Sigmoid colon (tissue), 7 donors: ENCODE data around the gene MACC1. TPM values are rescaled to one million over a fixed set of nuclear protein-coding genes. Genes with fewer than 3 reads are reported as not detected.

ENCODE experiments used
- DNase-seq: peaks from one replicate; pipeline ENCODE4 v3.0.0-alpha.2; 2019
- H3K27ac ChIP-seq, 4 donors: fragments of 200-600 bp; sonication (generic); one replicate each; pipeline ENCODE4 v1.5.1; 2016 to 2019; ENCODE audit warnings: mild to moderate bottlenecking in 1 of 4
- H3K27me3 ChIP-seq, 3 donors: fragments of 200-600 bp; sonication (generic); one replicate each; pipeline ENCODE4 v1.5.1; 2019; ENCODE audit warnings: mild to moderate bottlenecking in 1 of 3
- H3K36me3 ChIP-seq, 4 donors: fragments of 200-600 bp; sonication (generic); one replicate each; pipeline ENCODE4 v1.5.1; 2016 to 2019
- H3K4me1 ChIP-seq, 4 donors: fragments of 200-600 bp; sonication (generic); one replicate each; pipeline ENCODE4 v1.5.1; 2017 to 2019
- H3K4me3 ChIP-seq, 4 donors: fragments of 200-600 bp; sonication (generic); one replicate each; pipeline ENCODE4 v1.5.1; 2017 to 2019; ENCODE audit warnings: mild to moderate bottlenecking in 2 of 4, moderate library complexity in 1 of 4
- H3K9me3 ChIP-seq, 4 donors: fragments of 200-600 bp in 3 of 4; sonication (generic) in 3 of 4; one replicate each; pipeline versions ENCODE4 v1.5.1 to v1.6.1; 2013 to 2019
- CTCF ChIP-seq, 4 experiments: fragments of 450-650 bp in 3 of 4; fragments of 200-600 bp in 1 of 4; IDR thresholded peaks; one replicate each; pipeline ENCODE4 v1.5.1; 2016 to 2019; ENCODE audit warnings: antibody characterized with exemption in 4 of 4, mild to moderate bottlenecking in 3 of 4, moderate library complexity in 2 of 4
- EP300 ChIP-seq, 4 donors: sonication (generic); formaldehyde crosslinking; IDR thresholded peaks; one replicate each; pipeline ENCODE4 v1.6.1; 2017; ENCODE audit warnings: antibody characterized with exemption in 4 of 4
- POLR2A ChIP-seq, 2 donors: fragments of 450-650 bp; IDR thresholded peaks; one replicate each; pipeline ENCODE4 v1.6.1; 2016; ENCODE audit warnings: antibody characterized with exemption in 2 of 2, mild to moderate bottlenecking in 2 of 2, moderate library complexity in 2 of 2
- POLR2AphosphoS5 ChIP-seq, 4 donors: sonication (generic); formaldehyde crosslinking; IDR thresholded peaks; one replicate each; pipeline ENCODE4 v1.6.1; 2017; ENCODE audit warnings: antibody characterized with exemption in 4 of 4
- WGBS, 2 donors: extraction: QIAGEN DNeasy Blood & Tissue Kit; methylation state at CpG; one replicate each; pipeline ENCODE4 v1.1.7; 2013; 5-methylcytosine and 5-hydroxymethylcytosine counted together
- intact Hi-C: fragments of 100-400 bp; cut with DNase I; formaldehyde crosslinking; loops from one replicate; pipeline ENCODE4 v1.15.1; 2023
- polyA plus RNA-seq, 3 donors: library from polyadenylated mRNA; stranded (reverse); fragments of 200-250 nt; gene quantifications; one replicate each; pipeline ENCODE4 v1.2.3, GENCODE V29; 2013
- total RNA-seq, 4 donors: library from RNA; depleted of rRNA; stranded (reverse); fragments of >200 nt; gene quantifications; one replicate each; pipeline ENCODE4 v1.1.0, GENCODE V29; 2016
- donor health status: healthy with polysubstance abuse.
- donor health status: Bipolar disorder and iron deficiency.
- donor health status: healthy.

Gene MACC1
- total and polyA plus RNA-seq, 7 donors = under 0.01 to 2.1 (median 0.60) TPM; not detected in 2

- no peaks in the 10 kb centered on the region for H3K36me3 ChIP-seq
- intact Hi-C loops = loop anchor here (5.0 kb wide), 1 partner anchor 75 kb away; no protein-coding TSS in a partner anchor
- peak overlapping the region in 3 of 4 donors; percentile 67 to 73 (median 72) for H3K27ac ChIP-seq
- no peak for DNase-seq
- no peaks in the 10 kb centered on the region for H3K27me3 ChIP-seq
- no peak overlapping the region for H3K4me3 ChIP-seq
- H3K4me1 ChIP-seq = peaks cover 0 to 37% (median 34%) of the 10 kb centered on the region in 4 donors
- H3K9me3 ChIP-seq = no peaks in the 10 kb centered on the region
- no peak for TF ChIP-seq CTCF (IDR thresholded peaks at IDR 0.05)
- TF ChIP-seq POLR2AphosphoS5 (IDR thresholded peaks at IDR 0.05) = peak; percentile 29 to 79 (median 57)
- peak in 2 of 4 donors; percentile 5 to 33 for TF ChIP-seq EP300 (IDR thresholded peaks at IDR 0.05)
- no peak for TF ChIP-seq POLR2A (IDR thresholded peaks at IDR 0.05)
These were observed 64.7 kb downstream of the MACC1 start for GRCh38 chr7:20152511-20152910.

DNA sequence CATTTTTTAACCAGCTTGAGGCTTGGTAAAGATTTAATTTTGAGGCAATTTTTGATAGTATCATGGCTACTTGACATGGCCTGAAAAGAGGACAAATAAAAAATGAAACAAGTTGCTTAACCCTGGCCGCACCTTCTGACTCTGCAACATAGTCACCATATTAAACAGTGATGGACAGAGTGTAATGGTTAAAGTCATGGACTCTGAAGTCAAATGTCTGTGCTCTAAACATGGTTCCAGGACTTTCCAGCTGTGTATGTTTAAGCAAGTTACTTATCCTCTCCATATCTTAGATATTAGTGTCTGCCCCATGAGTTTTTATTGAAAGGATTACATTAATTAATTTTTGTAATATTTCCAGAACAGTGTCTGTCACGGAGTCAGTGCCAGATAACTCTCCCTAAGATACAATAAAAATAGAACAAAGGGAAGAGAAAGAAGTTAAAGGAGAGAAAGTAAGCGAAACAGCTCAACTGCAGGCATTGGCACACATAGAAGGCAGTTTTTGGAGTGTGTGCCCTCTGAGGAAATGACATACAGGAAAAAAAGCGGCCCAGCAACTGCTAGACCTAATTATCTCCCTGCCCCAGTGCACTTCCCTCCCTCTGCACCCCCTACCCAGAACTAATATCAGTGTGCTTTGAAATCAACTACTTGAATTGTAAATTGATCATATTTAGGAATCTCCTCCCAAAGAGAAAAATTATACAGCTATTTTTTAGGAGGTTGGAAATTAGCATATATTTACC is 65.3 kb downstream of the MACC1 start:
- H3K36me3 ChIP-seq = no peaks in the 10 kb centered on the region
- no peaks in the 10 kb centered on the region for H3K27me3 ChIP-seq
- H3K4me3 ChIP-seq = no peak overlapping the region
- 58 to 87% methylated on average over 4 of the region's 4 CpGs for whole genome bisulfite sequencing, 2 donors
- no peaks in the 10 kb centered on the region for H3K9me3 ChIP-seq
- peak overlapping the region in 3 of 4 donors; percentile 67 to 73 (median 72) for H3K27ac ChIP-seq
- TF ChIP-seq EP300 (IDR thresholded peaks at IDR 0.05) = no peak
- TF ChIP-seq CTCF (IDR thresholded peaks at IDR 0.05) = no peak
- no peak for TF ChIP-seq POLR2A (IDR thresholded peaks at IDR 0.05)
- no peak for TF ChIP-seq POLR2AphosphoS5 (IDR thresholded peaks at IDR 0.05)
- no peak for DNase-seq
- intact Hi-C loops = loop anchor here (5.0 kb wide), 1 partner anchor 75 kb away; no protein-coding TSS in a partner anchor
- H3K4me1 ChIP-seq = peaks cover 0 to 44% (median 40%) of the 10 kb centered on the region in 4 donors

GRCh38 chr7:20146451-20146850 is 70.7 kb downstream of the MACC1 start:
- no peaks in the 10 kb centered on the region for H3K36me3 ChIP-seq
- H3K27me3 ChIP-seq = no peaks in the 10 kb centered on the region
- H3K27ac ChIP-seq = peak overlapping the region; percentile 4 to 71 (median 60)
- no peak overlapping the region for H3K4me3 ChIP-seq
- WGBS, 2 donors = 78 to 82% methylated on average over 3 of the region's 3 CpGs
- H3K4me1 ChIP-seq = peaks cover 0 to 35% (median 30%) of the 10 kb centered on the region in 4 donors
- TF ChIP-seq POLR2A (IDR thresholded peaks at IDR 0.05) (no peak), CTCF (IDR thresholded peaks at IDR 0.05) (no peak), EP300 (IDR thresholded peaks at IDR 0.05) (no peak), POLR2AphosphoS5 (IDR thresholded peaks at IDR 0.05) (peak; percentile 15 to 30 (median 24))
- intact Hi-C loops = no loop called here
- no peak for DNase-seq
- H3K9me3 ChIP-seq = no peaks in the 10 kb centered on the region

- WGBS, 2 donors = 93 to 96% methylated on average over 3 of the region's 3 CpGs
- Histone ChIP-seq H3K27ac (peak overlapping the region in 3 of 4 donors; percentile 14 to 66 (median 35)), H3K27me3 (no peaks in the 10 kb centered on the region), H3K36me3 (no peaks in the 10 kb centered on the region), H3K9me3 (no peaks in the 10 kb centered on the region), H3K4me3 (no peak overlapping the region), H3K4me1 (peaks cover 0 to 35% (median 30%) of the 10 kb centered on the region in 4 donors)
- DNase-seq = no peak
- intact Hi-C loops = no loop called here
- TF ChIP-seq EP300 (IDR thresholded peaks at IDR 0.05) (no peak), POLR2AphosphoS5 (IDR thresholded peaks at IDR 0.05) (no peak), POLR2A (IDR thresholded peaks at IDR 0.05) (no peak), CTCF (IDR thresholded peaks at IDR 0.05) (no peak)
These were observed 72.4 kb downstream of the MACC1 start for GRCh38 chr7:20144801-20145200.
